Activated CD8-positive, alpha-beta T cell treated with anti-CD3 and anti-CD28 coated beads for 36 hours (primary cell): ENCODE data around the gene LMF1. TPM values are rescaled to one million over a fixed set of nuclear protein-coding genes. Genes with fewer than 3 reads are reported as not detected.

Experiments used
- ATAC-seq: fragments of 200-7000 bp; cut with Tn5 transposase; one replicate; pipeline ENCODE4 v1.10.0; 2021; ENCODE audit warnings: mild to moderate bottlenecking, moderate library complexity
- CTCF ChIA-PET: fragments of 350-600 bp; sonication (Branson Sonifier 250); formaldehyde crosslinking; loops from one replicate; lab custom pipeline; 2021; ENCODE audit warnings: antibody characterized with exemption; lab: Charles Lee
- POLR2A ChIA-PET: fragments of 350-600 bp; sonication (Branson Sonifier 250); formaldehyde crosslinking; loops from one replicate; lab custom pipeline; 2021; ENCODE audit warnings: antibody characterized with exemption; lab: Charles Lee
- DNase-seq: peaks from one replicate; pipeline ENCODE4 v3.0.0-alpha.2; 2020
- H3K27ac Mint-ChIP-seq: one replicate; pipeline ENCODE4 v1.8.0; 2021; ENCODE audit warnings: mild to moderate bottlenecking, mixed read lengths
- H3K27me3 Mint-ChIP-seq: one replicate; pipeline ENCODE4 v1.8.0; 2021; ENCODE audit warnings: mixed read lengths
- H3K36me3 Mint-ChIP-seq: one replicate; pipeline ENCODE4 v1.8.0; 2021; ENCODE audit warnings: low read depth, mixed read lengths
- H3K4me1 Mint-ChIP-seq: one replicate; pipeline ENCODE4 v1.8.0; 2021; ENCODE audit warnings: low read depth, mixed read lengths
- H3K4me3 Mint-ChIP-seq: one replicate; pipeline ENCODE4 v1.8.0; 2021; ENCODE audit warnings: mild to moderate bottlenecking, moderate library complexity, mixed read lengths
- H3K9me3 Mint-ChIP-seq: one replicate; pipeline ENCODE4 v1.8.0; 2021; ENCODE audit warnings: mixed read lengths
- intact Hi-C: fragments of 100-400 bp; cut with micrococcal nuclease; formaldehyde crosslinking; loops from one replicate; pipeline ENCODE4 v1.10.0; 2022
- total RNA-seq, 2 experiments: library from RNA; stranded (reverse); gene quantifications; one replicate each; pipeline ENCODE4 v1.2.3, GENCODE V29; 2021
- TF ChIP-seq, protein P1 (sequence below): fragments of 200-600 bp; IDR thresholded peaks from one replicate; pipeline ENCODE4 v1.8.0; 2022; ENCODE audit warnings: antibody characterized with exemption, mild to moderate bottlenecking

Gene LMF1
- total RNA-seq, 2 experiments from 2014 or later, result 8.7 to 9.7 TPM

DNA sequence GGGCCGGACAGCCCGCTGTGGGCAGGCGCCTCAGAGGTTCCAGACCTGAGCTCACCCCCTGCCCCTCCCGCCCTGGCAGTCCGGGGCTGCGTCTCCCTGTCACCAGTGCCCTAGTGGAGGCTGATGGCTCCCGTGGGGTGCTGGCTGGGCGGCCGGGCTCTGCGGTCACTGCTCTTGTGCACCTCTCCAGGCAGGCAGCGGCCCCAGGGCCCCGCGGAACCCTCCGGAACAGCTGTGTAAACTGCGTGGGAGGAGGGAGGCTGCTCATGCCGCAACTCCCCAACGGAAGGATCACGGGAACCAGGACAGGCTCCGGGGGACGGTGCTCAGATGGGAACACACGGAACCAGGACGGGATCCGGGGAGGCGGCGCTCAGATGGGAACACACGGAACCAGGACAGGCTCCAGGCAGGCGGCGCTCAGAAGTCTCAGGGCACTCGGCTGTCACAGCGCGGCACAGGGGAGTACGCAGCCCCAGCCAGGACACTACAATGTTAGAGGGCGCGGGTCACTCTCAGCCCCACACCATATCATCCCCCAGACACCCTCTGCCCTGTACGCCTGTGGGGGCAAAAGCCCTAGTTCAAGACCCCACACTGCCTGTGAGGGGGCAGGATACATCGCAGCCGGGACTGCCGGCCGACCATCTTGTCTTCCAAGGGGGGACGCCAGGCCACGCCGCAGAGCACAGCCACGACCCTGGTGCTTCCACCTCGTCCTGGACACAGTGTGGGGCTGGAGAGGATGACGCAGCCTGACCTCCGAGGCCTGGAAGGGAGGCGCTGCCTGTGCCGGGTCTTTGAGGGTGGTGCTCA is 96.2 kb downstream of the LMF1 start:
- no peak for ATAC-seq
- Mint-ChIP-seq H3K27me3 (no peaks in the 10 kb centered on the region), H3K4me1 (peaks cover 2% of the 10 kb centered on the region), H3K4me3 (no peak overlapping the region), H3K36me3 (no peaks in the 10 kb centered on the region), H3K9me3 (no peaks in the 10 kb centered on the region), H3K27ac (no peak overlapping the region)
- DNase-seq, result no peak
- intact Hi-C loops, result no loop called here
- CTCF ChIA-PET, result no interaction called here
- TF ChIP-seq, protein P1, sequence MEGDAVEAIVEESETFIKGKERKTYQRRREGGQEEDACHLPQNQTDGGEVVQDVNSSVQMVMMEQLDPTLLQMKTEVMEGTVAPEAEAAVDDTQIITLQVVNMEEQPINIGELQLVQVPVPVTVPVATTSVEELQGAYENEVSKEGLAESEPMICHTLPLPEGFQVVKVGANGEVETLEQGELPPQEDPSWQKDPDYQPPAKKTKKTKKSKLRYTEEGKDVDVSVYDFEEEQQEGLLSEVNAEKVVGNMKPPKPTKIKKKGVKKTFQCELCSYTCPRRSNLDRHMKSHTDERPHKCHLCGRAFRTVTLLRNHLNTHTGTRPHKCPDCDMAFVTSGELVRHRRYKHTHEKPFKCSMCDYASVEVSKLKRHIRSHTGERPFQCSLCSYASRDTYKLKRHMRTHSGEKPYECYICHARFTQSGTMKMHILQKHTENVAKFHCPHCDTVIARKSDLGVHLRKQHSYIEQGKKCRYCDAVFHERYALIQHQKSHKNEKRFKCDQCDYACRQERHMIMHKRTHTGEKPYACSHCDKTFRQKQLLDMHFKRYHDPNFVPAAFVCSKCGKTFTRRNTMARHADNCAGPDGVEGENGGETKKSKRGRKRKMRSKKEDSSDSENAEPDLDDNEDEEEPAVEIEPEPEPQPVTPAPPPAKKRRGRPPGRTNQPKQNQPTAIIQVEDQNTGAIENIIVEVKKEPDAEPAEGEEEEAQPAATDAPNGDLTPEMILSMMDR, result no peak
- POLR2A ChIA-PET, result no interaction called here

DNA sequence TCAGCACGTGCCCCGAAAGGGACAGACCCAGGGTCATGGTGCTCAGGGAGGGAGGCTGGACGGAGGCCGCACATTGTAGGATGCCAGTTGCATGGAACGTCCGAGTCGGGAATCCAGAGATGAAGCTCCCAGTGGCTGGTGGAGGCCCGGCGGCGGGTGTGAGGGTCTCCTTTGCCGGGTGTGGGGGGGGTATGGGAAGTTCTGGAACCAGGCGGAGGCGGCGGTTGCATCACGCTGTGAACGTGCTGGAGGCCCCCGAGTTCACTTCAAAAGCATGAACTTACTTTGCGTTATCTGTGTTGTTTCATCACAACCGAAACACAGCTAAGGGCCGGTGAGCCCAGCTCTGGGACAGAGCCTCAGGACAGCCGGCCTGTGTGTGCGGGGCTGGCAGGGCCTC is 96.9 kb downstream of the LMF1 start:
- intact Hi-C loops, result no loop called here
- TF ChIP-seq, protein P1, result no peak
- Mint-ChIP-seq H3K9me3 (no peaks in the 10 kb centered on the region), H3K27me3 (no peaks in the 10 kb centered on the region), H3K36me3 (no peaks in the 10 kb centered on the region), H3K27ac (no peak overlapping the region), H3K4me3 (no peak overlapping the region), H3K4me1 (peaks cover 2% of the 10 kb centered on the region)
- ChIA-PET POLR2A (no interaction called here), CTCF (no interaction called here)
- ATAC-seq (no peak), DNase-seq (no peak)

DNA sequence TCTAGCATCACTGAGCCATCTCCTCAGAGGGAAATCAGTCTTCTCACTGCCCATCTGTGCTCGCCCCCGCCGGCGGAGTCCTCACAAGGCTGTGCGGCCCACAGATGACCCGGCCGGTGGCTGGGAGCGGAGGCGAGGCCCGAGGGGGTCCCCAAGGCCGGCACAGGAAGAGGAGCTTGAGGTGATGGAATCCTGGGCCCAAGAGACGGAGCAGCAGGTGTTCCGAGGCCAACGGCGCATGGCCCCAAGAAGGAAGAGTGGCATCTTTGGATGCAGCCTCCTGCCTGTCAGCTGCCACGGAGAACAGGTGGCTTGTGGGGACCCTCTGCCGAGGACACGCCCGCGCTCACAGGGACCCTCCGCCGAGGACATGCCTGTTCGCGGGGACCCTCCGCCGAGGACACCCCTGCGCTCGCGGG is 97.5 kb downstream of the LMF1 start:
- no peak for ATAC-seq
- no peaks in the 10 kb centered on the region for H3K9me3 Mint-ChIP-seq
- DNase-seq, result no peak
- H3K4me3 Mint-ChIP-seq, result no peak overlapping the region
- H3K27me3 Mint-ChIP-seq, result no peaks in the 10 kb centered on the region
- intact Hi-C loops, result no loop called here
- H3K4me1 Mint-ChIP-seq, result peaks cover 2% of the 10 kb centered on the region
- POLR2A ChIA-PET, result no interaction called here
- H3K36me3 Mint-ChIP-seq, result no peaks in the 10 kb centered on the region
- CTCF ChIA-PET, result no interaction called here
- TF ChIP-seq, protein P1, result no peak
- H3K27ac Mint-ChIP-seq, result no peak overlapping the region

DNA sequence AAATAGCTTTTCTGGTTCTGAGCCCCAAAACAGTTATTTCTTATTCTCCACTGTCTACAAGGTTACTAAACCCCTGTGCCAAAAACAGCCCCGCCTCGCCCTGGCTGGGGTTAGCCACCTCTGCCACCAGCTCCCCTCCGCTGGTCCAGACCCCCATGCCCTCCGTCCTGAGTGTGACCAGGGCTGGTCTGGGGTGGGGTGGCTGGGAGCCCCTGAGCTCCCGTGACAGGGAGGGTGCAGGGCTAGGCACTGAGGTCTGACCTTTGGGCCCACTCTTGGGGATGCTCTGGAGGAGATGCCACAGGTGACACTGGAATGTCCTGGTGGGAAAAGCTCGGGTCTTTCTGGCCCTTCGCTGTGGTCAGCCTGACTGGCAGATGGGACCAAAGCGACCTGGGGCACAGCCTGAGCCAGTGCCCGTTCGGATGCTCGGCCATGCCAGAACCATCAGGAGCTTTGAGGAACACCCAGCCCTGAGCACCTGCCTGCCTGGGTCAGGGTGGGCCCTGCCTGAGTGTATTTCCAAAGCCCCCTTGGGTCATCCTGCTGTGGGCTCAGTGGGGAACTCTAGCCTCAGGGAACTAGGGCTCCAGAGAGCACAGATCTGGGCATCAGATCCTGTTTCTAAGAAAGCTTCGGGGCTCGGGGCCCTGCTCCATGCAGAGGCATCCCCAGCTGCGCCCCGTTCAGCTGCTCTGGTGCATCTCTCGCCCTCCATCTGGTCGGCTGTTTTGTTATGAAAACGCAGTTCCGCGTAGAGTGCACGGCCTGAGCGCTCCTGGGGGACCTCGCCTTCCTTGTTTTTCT is 98.1 kb downstream of the LMF1 start:
- no peak overlapping the region for H3K27ac Mint-ChIP-seq
- DNase-seq (no peak), ATAC-seq (no peak)
- ChIA-PET CTCF (no interaction called here), POLR2A (no interaction called here)
- H3K9me3 Mint-ChIP-seq, result no peaks in the 10 kb centered on the region
- no peaks in the 10 kb centered on the region for H3K36me3 Mint-ChIP-seq
- H3K4me1 Mint-ChIP-seq, result peaks cover under 1% of the 10 kb centered on the region
- intact Hi-C loops, result no loop called here
- no peak overlapping the region for H3K4me3 Mint-ChIP-seq
- H3K27me3 Mint-ChIP-seq, result no peaks in the 10 kb centered on the region
- TF ChIP-seq, protein P1, result no peak
